ENCODE results near the gene TP53AIP1. TPM values are rescaled to one million over a fixed set of nuclear protein-coding genes. Genes with fewer than 3 reads are reported as not detected.
A peak's percentile ranks its signal among the peaks of the same experiment; 100 is the strongest.

The TP53AIP1 gene
- total and polyA plus RNA-seq, 4 donors = not detected

GRCh38 chr11:128907585-128907984, 35.1 kb downstream of the TP53AIP1 start:
- Histone ChIP-seq H3K4me3 (ENCODE audit: low read length in 2 of 2) (no peak overlapping the region), H3K4me1 (ENCODE audit: control insufficient read depth in 1 of 2, insufficient read depth in 2 of 2, low read length in 2 of 2) (no peaks in the 10 kb centered on the region), H3K36me3 (ENCODE audit: control insufficient read depth in 1 of 2, insufficient read depth in 2 of 2, low read length in 1 of 2) (no peaks in the 10 kb centered on the region), H3K27me3 (ENCODE audit: control insufficient read depth in 1 of 2, insufficient read depth in 2 of 2, low read length in 1 of 2) (no peaks in the 10 kb centered on the region), H3K9me3 (ENCODE audit: control insufficient read depth, low read length) (no peaks in the 10 kb centered on the region), H3K27ac (ENCODE audit: low read depth in 1 of 2, low read length in 2 of 2) (no peak overlapping the region)
- 94 to 96% methylated on average over 4 of the region's 4 CpGs for WGBS, 2 donors
- DNase-seq (no peak), ATAC-seq (ENCODE audit: low FRiP score) (no peak)
- intact Hi-C loops (cut with DNase I) = no loop called here

- intact Hi-C loops (cut with DNase I) = no loop called here
- Histone ChIP-seq H3K4me3 (ENCODE audit: low read length in 2 of 2) (peak overlapping the region in 1 of 2 donors; percentile 97), H3K27ac (ENCODE audit: low read depth in 1 of 2, low read length in 2 of 2) (no peak overlapping the region), H3K4me1 (ENCODE audit: control insufficient read depth in 1 of 2, insufficient read depth in 2 of 2, low read length in 2 of 2) (no peaks in the 10 kb centered on the region), H3K9me3 (ENCODE audit: control insufficient read depth, low read length) (no peaks in the 10 kb centered on the region), H3K36me3 (ENCODE audit: control insufficient read depth in 1 of 2, insufficient read depth in 2 of 2, low read length in 1 of 2) (no peaks in the 10 kb centered on the region), H3K27me3 (ENCODE audit: control insufficient read depth in 1 of 2, insufficient read depth in 2 of 2, low read length in 1 of 2) (no peaks in the 10 kb centered on the region)
- DNase-seq = peak in 1 of 2 donors; percentile 69
- no peak for ATAC-seq (ENCODE audit: low FRiP score)
- WGBS, 2 donors = 79 to 81% methylated on average over 8 of the region's 8 CpGs
Measured at GRCh38 chr11:128906185-128907050, 36.3 kb downstream of the TP53AIP1 start.

DNA sequence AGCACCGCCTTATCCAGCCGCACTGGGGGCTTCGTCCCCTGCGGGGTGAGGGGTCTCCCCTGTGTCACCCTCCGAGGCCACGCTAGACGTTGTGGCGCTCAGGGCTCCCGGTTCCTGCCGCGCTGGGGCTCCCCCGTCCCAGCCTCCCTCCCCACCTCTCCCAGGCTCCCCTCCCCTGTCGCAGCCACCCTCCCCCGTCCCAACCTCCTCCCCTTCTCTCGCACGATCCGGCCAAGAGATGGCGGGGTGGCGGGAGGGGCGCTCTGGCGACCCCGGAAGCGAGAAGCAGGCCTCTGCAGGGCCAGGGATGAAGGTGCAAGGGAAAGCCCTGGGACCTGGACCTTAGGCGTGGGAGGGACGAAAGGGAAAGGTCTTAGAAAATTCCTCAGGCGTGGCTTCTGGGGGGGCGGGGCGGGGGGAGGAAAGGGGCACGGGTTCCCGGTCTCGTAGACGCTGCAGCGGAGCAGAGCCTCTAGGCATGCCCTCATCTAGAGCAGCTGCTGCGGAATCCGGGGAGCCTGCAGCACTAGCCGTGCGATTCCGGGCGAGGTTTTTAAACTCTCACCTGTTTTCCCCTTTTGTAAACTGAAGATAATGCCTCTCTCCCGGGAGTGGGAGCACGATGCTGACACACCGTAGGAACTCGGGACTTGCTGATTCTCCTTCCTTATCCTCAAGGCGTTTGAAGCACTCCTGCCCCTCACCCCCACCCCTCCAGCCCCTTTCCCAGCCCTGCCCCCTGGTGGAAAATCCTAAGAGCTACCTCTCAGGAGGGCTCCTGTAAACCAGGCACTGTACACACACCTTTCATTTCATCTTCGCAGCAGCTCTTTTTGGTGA, 37.1 kb downstream of the TP53AIP1 start:
- Histone ChIP-seq H3K4me1 (ENCODE audit: control insufficient read depth in 1 of 2, insufficient read depth in 2 of 2, low read length in 2 of 2) (no peaks in the 10 kb centered on the region), H3K36me3 (ENCODE audit: control insufficient read depth in 1 of 2, insufficient read depth in 2 of 2, low read length in 1 of 2) (no peaks in the 10 kb centered on the region), H3K4me3 (ENCODE audit: low read length in 2 of 2) (peak overlapping the region; percentile 56 to 97), H3K27ac (ENCODE audit: low read depth in 1 of 2, low read length in 2 of 2) (no peak overlapping the region), H3K9me3 (ENCODE audit: control insufficient read depth, low read length) (no peaks in the 10 kb centered on the region), H3K27me3 (ENCODE audit: control insufficient read depth in 1 of 2, insufficient read depth in 2 of 2, low read length in 1 of 2) (no peaks in the 10 kb centered on the region)
- DNase-seq = peak in 1 of 2 donors; percentile 74
- intact Hi-C loops (cut with DNase I) = no loop called here
- ATAC-seq (ENCODE audit: low FRiP score) = peak; percentile 58
- WGBS, 2 donors = 2 to 3% methylated on average over 36 to 45 of the region's 45 CpGs

- DNase-seq = peak in 1 of 2 donors; percentile 75
- peak; percentile 62 for ATAC-seq (ENCODE audit: low FRiP score)
Measured at GRCh38 chr11:128904656-128905344, 37.9 kb downstream of the TP53AIP1 start.

GRCh38 chr11:128904303-128904655, 38.4 kb downstream of the TP53AIP1 start:
- DNase-seq (no peak), ATAC-seq (ENCODE audit: low FRiP score) (no peak)
- Histone ChIP-seq H3K27me3 (ENCODE audit: control insufficient read depth in 1 of 2, insufficient read depth in 2 of 2, low read length in 1 of 2) (no peaks in the 10 kb centered on the region), H3K4me3 (ENCODE audit: low read length in 2 of 2) (no peak overlapping the region), H3K4me1 (ENCODE audit: control insufficient read depth in 1 of 2, insufficient read depth in 2 of 2, low read length in 2 of 2) (no peaks in the 10 kb centered on the region), H3K36me3 (ENCODE audit: control insufficient read depth in 1 of 2, insufficient read depth in 2 of 2, low read length in 1 of 2) (no peaks in the 10 kb centered on the region), H3K27ac (ENCODE audit: low read depth in 1 of 2, low read length in 2 of 2) (no peak overlapping the region), H3K9me3 (ENCODE audit: control insufficient read depth, low read length) (no peaks in the 10 kb centered on the region)
- WGBS, 2 donors = 85 to 93% methylated on average over 14 of the region's 14 CpGs
- intact Hi-C loops (cut with DNase I) = no loop called here

More at GRCh38 chr11:128904656-128905344, 37.9 kb downstream of the TP53AIP1 start:
- H3K36me3 ChIP-seq (ENCODE audit: control insufficient read depth in 1 of 2, insufficient read depth in 2 of 2, low read length in 1 of 2) = no peaks in the 10 kb centered on the region
- no peaks in the 10 kb centered on the region for H3K4me1 ChIP-seq (ENCODE audit: control insufficient read depth in 1 of 2, insufficient read depth in 2 of 2, low read length in 2 of 2)
- H3K27ac ChIP-seq (ENCODE audit: low read depth in 1 of 2, low read length in 2 of 2) = no peak overlapping the region
- no peaks in the 10 kb centered on the region for H3K27me3 ChIP-seq (ENCODE audit: control insufficient read depth in 1 of 2, insufficient read depth in 2 of 2, low read length in 1 of 2)
- H3K4me3 ChIP-seq (ENCODE audit: low read length in 2 of 2) = peak overlapping the region; percentile 56 to 97
- H3K9me3 ChIP-seq (ENCODE audit: control insufficient read depth, low read length) = no peaks in the 10 kb centered on the region
- WGBS, 2 donors = 5 to 6% methylated on average over 23 to 25 of the region's 25 CpGs
- intact Hi-C loops (cut with DNase I) = no loop called here

- intact Hi-C loops (cut with DNase I) = no loop called here
- WGBS, 2 donors = 90 to 92% methylated on average over 17 of the region's 17 CpGs
- no peaks in the 10 kb centered on the region for H3K9me3 ChIP-seq (ENCODE audit: control insufficient read depth, low read length)
- no peaks in the 10 kb centered on the region for H3K36me3 ChIP-seq (ENCODE audit: control insufficient read depth in 1 of 2, insufficient read depth in 2 of 2, low read length in 1 of 2)
- no peaks in the 10 kb centered on the region for H3K4me1 ChIP-seq (ENCODE audit: control insufficient read depth in 1 of 2, insufficient read depth in 2 of 2, low read length in 2 of 2)
- DNase-seq (peak in 1 of 2 donors; percentile 86), ATAC-seq (ENCODE audit: low FRiP score) (no peak)
- no peaks in the 10 kb centered on the region for H3K27me3 ChIP-seq (ENCODE audit: control insufficient read depth in 1 of 2, insufficient read depth in 2 of 2, low read length in 1 of 2)
- no peak overlapping the region for H3K27ac ChIP-seq (ENCODE audit: low read depth in 1 of 2, low read length in 2 of 2)
- H3K4me3 ChIP-seq (ENCODE audit: low read length in 2 of 2) = no peak overlapping the region
Measured at GRCh38 chr11:128903248-128904061, 39.2 kb downstream of the TP53AIP1 start.

DNA sequence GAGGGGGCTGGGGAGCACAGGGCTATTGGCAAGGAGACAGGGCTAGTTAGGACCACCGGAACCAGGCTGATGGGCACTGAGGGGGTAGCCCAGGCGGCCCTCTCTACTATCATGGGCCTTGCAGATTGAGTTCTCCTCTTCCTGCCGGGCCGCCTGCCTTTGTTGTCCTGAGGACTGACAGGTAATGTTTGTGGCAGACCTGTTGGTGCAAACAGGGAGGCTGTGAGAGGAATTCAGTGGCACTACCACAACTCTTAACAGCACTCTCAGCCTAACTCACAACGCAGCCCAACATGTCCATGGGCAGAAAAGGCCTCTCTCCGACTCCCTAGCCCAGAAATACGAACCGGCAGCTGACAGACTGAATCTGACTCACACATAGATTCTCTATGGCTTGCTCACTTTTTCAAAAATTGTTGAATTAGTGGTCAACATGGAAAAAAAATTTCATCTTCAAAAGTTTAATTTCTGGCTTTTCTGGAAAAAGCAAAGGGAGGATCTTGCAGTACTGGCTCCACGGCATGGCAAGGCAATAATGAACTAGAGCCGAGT, 40.1 kb downstream of the TP53AIP1 start:
- ATAC-seq (ENCODE audit: low FRiP score) = no peak
- Histone ChIP-seq H3K36me3 (ENCODE audit: control insufficient read depth in 1 of 2, insufficient read depth in 2 of 2, low read length in 1 of 2) (no peaks in the 10 kb centered on the region), H3K4me1 (ENCODE audit: control insufficient read depth in 1 of 2, insufficient read depth in 2 of 2, low read length in 2 of 2) (no peaks in the 10 kb centered on the region), H3K9me3 (ENCODE audit: control insufficient read depth, low read length) (no peaks in the 10 kb centered on the region), H3K4me3 (ENCODE audit: low read length in 2 of 2) (no peak overlapping the region), H3K27ac (ENCODE audit: low read depth in 1 of 2, low read length in 2 of 2) (no peak overlapping the region), H3K27me3 (ENCODE audit: control insufficient read depth in 1 of 2, insufficient read depth in 2 of 2, low read length in 1 of 2) (no peaks in the 10 kb centered on the region)
- peak in 1 of 2 donors; percentile 34 for DNase-seq
- intact Hi-C loops (cut with DNase I) = no loop called here
- 91 to 94% methylated on average over 10 of the region's 10 CpGs for WGBS, 2 donors

Data from aorta (tissue), 5 donors.